ENCODE data around the gene TLE4.
"Not testable (repeated sequence)": the region's sequence is repeated elsewhere in the genome, so short reads cannot be mapped to it uniquely, and the experiment has no call there.

The TLE4 gene

DNA sequence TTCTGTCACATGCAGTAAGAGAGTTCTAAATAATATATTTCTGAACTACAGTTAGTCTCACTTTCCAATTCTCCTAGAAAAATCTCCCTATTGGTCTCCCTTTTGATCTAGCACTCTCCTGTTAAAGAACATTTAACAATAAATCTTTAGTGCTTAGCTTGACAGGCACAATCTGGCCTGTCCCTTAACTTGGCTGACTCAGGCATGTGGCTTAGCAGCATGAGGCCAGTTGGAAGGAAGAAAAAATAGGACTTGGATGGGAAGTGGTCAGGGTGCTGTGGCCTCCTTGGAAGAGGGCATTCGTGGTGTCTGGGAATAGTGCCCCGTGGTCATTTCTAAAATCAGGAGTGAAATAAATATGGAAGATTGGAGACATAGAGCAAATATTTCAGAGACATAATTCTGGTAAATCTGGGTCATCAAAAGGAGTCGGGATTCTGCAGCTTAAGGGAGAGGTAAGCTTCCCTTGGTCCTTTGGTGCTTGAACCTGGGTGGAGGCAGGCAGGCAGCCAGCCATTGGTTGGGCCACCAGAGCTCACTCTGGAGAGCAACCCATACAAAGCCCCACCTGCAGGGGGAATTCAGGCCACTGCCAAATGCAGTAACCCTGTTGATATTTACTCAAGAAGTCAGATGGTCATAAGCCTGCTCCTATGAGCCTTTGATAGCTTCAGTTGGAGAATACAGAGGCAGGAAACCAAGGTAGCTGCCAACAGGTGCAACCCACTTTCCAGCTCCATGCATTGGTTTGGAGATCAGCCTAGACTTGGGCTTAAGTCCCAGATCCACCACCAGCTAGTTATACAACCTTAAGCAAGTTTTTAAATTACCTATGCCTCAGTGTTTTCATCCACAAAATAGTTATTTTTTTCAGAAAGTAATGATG is 28.8 kb upstream of the TLE4 start:
- Histone ChIP-seq H3K27me3 (ENCODE audit: insufficient read depth, low read length, poor library complexity, severe bottlenecking) (no peaks in the 10 kb centered on the region), H3K9me3 (ENCODE audit: insufficient read depth, low read depth, low read length) (no peaks in the 10 kb centered on the region), H3K36me3 (ENCODE audit: insufficient read depth, low read length) (no peaks in the 10 kb centered on the region), H4K20me1 (ENCODE audit: insufficient read depth, low read length, poor library complexity, severe bottlenecking) (no peaks in the 10 kb centered on the region), H3F3A (ENCODE audit: low read depth) (no peaks in the 10 kb centered on the region), H3K9me2 (replicated peaks; ENCODE audit: low read depth, low read length) (no peaks in the 10 kb centered on the region), H2AFZ (ENCODE audit: low read length) (no peak overlapping the region), H3K4me1 (ENCODE audit: insufficient read depth, low read length, poor library complexity, severe bottlenecking) (no peaks in the 10 kb centered on the region), H3K4me3 (ENCODE audit: low read length, poor library complexity, severe bottlenecking) (no peak overlapping the region), H3K4me2 (ENCODE audit: low read depth, low read length, poor library complexity, severe bottlenecking) (no peak overlapping the region), H3K79me2 (ENCODE audit: insufficient read depth, low read length) (no peaks in the 10 kb centered on the region), H3K9ac (ENCODE audit: low read depth, low read length, poor library complexity, severe bottlenecking) (no peak overlapping the region)
- TF ChIP-seq CTCF (conservative IDR thresholded peaks at IDR 0.05; ENCODE audit: low read length) (no peak), EZH2phosphoT487 (IDR thresholded peaks at IDR 0.05; ENCODE audit: borderline replicate concordance) (no peak)

DNA sequence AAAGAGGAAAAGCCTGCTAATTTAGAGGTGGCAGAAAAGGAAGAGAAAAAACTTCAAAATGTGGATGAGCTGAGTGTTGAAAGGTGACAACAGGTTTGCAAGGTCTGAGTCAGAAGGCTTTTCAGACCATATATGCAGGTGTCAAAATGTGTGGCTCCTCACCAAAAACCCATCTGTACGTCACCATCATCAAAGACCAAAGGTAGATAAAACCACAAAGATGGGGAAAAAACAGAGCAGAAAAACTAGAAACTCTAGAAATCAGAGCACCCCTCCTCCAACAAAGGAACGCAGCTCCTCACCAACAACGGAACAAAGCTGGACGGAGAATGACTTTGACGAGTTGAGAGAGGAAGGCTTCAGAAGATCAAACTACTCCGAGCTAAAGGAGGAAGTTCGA is 27.4 kb upstream of the TLE4 start:
- not testable (repeated sequence) for H2AFZ ChIP-seq (ENCODE audit: low read length); H4K20me1 ChIP-seq (ENCODE audit: insufficient read depth, low read length, poor library complexity, severe bottlenecking); H3K36me3 ChIP-seq (ENCODE audit: insufficient read depth, low read length); H3K9ac ChIP-seq (ENCODE audit: low read depth, low read length, poor library complexity, severe bottlenecking); H3K27me3 ChIP-seq (ENCODE audit: insufficient read depth, low read length, poor library complexity, severe bottlenecking); H3F3A ChIP-seq (ENCODE audit: low read depth); H3K79me2 ChIP-seq (ENCODE audit: insufficient read depth, low read length); H3K9me2 ChIP-seq (replicated peaks; ENCODE audit: low read depth, low read length); H3K4me2 ChIP-seq (ENCODE audit: low read depth, low read length, poor library complexity, severe bottlenecking); H3K4me3 ChIP-seq (ENCODE audit: low read length, poor library complexity, severe bottlenecking); H3K4me1 ChIP-seq (ENCODE audit: insufficient read depth, low read length, poor library complexity, severe bottlenecking); H3K9me3 ChIP-seq (ENCODE audit: insufficient read depth, low read depth, low read length)

DNA sequence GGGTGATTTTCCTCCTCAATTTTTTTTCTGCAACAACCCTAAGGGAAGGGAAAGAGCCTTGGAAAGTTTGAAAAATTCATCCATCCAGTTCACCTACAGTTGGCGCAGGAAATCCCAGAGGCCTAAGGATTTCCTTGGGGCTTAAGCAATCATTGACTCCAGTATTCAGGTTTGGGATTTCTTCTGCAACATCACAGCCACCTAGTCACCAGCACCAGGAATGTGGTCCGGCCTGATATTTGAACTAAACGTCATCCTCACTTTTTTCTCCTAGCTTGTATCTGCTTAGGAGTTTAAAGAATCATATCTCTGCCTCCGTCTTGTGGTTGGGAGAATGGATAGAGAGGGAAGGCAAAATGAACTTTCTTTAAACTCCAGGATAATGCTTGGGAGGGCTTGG is 20.2 kb upstream of the TLE4 start:
- Histone ChIP-seq H3K27me3 (ENCODE audit: insufficient read depth, low read length, poor library complexity, severe bottlenecking) (no peaks in the 10 kb centered on the region), H3K9ac (ENCODE audit: low read depth, low read length, poor library complexity, severe bottlenecking) (no peak overlapping the region), H3K4me3 (ENCODE audit: low read length, poor library complexity, severe bottlenecking) (no peak overlapping the region), H2AFZ (ENCODE audit: low read length) (no peak overlapping the region), H3K79me2 (ENCODE audit: insufficient read depth, low read length) (no peaks in the 10 kb centered on the region), H3K36me3 (ENCODE audit: insufficient read depth, low read length) (no peaks in the 10 kb centered on the region), H3K9me3 (ENCODE audit: insufficient read depth, low read depth, low read length) (no peaks in the 10 kb centered on the region), H4K20me1 (ENCODE audit: insufficient read depth, low read length, poor library complexity, severe bottlenecking) (no peaks in the 10 kb centered on the region), H3K4me1 (ENCODE audit: insufficient read depth, low read length, poor library complexity, severe bottlenecking) (no peaks in the 10 kb centered on the region), H3K4me2 (ENCODE audit: low read depth, low read length, poor library complexity, severe bottlenecking) (no peak overlapping the region), H3K9me2 (replicated peaks; ENCODE audit: low read depth, low read length) (no peaks in the 10 kb centered on the region), H3F3A (ENCODE audit: low read depth) (no peaks in the 10 kb centered on the region)
- TF ChIP-seq EZH2phosphoT487 (IDR thresholded peaks at IDR 0.05; ENCODE audit: borderline replicate concordance) (no peak), CTCF (conservative IDR thresholded peaks at IDR 0.05; ENCODE audit: low read length) (no peak)

DNA sequence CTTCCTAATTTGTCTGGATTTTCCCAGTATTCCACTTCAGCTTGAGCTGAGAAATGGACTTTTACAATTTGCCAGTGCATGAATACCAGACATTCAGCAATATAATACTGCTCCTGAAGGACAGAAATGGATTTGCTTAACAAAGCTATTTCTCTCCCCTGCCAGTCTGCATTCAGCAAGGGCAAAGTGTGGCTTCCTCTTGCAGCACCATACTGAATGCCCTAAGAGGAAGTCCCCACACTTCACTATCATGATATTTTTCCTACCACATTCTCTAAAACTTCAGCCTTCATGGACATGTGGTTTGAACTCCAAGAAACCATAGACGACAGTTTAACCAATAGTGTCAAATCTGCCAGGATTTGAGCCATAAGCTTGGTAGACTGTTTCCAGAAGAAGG is 19.8 kb upstream of the TLE4 start:
- no peak overlapping the region for H3K9ac ChIP-seq (ENCODE audit: low read depth, low read length, poor library complexity, severe bottlenecking)
- H3K36me3 ChIP-seq (ENCODE audit: insufficient read depth, low read length) = no peaks in the 10 kb centered on the region
- no peak overlapping the region for H2AFZ ChIP-seq (ENCODE audit: low read length)
- no peaks in the 10 kb centered on the region for H3K79me2 ChIP-seq (ENCODE audit: insufficient read depth, low read length)
- no peaks in the 10 kb centered on the region for H3K9me3 ChIP-seq (ENCODE audit: insufficient read depth, low read depth, low read length)
- H3K4me3 ChIP-seq (ENCODE audit: low read length, poor library complexity, severe bottlenecking) = no peak overlapping the region
- TF ChIP-seq CTCF (conservative IDR thresholded peaks at IDR 0.05; ENCODE audit: low read length) = no peak
- no peak for TF ChIP-seq EZH2phosphoT487 (IDR thresholded peaks at IDR 0.05; ENCODE audit: borderline replicate concordance)
- H3F3A ChIP-seq (ENCODE audit: low read depth) = no peaks in the 10 kb centered on the region
- no peaks in the 10 kb centered on the region for H3K9me2 ChIP-seq (replicated peaks; ENCODE audit: low read depth, low read length)
- H3K4me1 ChIP-seq (ENCODE audit: insufficient read depth, low read length, poor library complexity, severe bottlenecking) = no peaks in the 10 kb centered on the region
- no peak overlapping the region for H3K4me2 ChIP-seq (ENCODE audit: low read depth, low read length, poor library complexity, severe bottlenecking)
- no peaks in the 10 kb centered on the region for H3K27me3 ChIP-seq (ENCODE audit: insufficient read depth, low read length, poor library complexity, severe bottlenecking)
- no peaks in the 10 kb centered on the region for H4K20me1 ChIP-seq (ENCODE audit: insufficient read depth, low read length, poor library complexity, severe bottlenecking)

Measured in Loucy (cell line).